ENCODE data around the gene TRPM3. TPM values are rescaled to one million over a fixed set of nuclear protein-coding genes. Genes with fewer than 3 reads are reported as not detected.

TRPM3 gene
- total and polyA plus RNA-seq, 2 of the 8 experiments (the other 6 are each of a cell fraction or from before 2014, with no cell fraction given), result 2.4 to 10.9 TPM

DNA sequence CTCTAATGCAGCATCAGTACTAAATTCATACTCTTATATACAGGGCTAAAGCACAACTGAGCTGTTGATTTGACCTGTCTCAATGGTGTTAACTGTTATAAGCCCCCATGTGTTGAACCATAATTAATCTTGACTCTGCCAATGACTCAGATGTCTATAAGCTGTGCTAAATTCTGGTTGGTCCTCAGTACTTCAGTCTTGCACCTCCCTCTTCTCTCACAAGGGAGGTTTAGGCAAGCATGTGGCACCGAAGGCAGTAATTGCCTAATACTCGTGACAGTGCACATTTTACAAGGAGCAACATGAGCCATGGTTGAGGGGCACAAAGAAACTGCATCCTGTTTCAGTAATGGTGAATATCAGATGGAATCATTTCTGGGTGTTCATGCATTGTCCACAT lies 255.9 kb downstream of the TRPM3 start:
- Histone ChIP-seq H3K9ac (replicated peaks in 1 of 4; ENCODE audit: extremely low read depth in 1 of 4, low read depth in 3 of 4, low read length in 3 of 4) (no peak overlapping the region), H3K27me3 (replicated peaks in 1 of 4; ENCODE audit: control insufficient read depth in 3 of 4, extremely low read depth in 1 of 4, insufficient read depth in 3 of 4, low read length in 3 of 4) (no peaks in the 10 kb centered on the region), H3K36me3 (ENCODE audit: control insufficient read depth in 2 of 4, insufficient read depth in 4 of 4, low read length in 3 of 4) (peaks cover 0 to 2% (median 0%) of the 10 kb centered on the region in 4 experiments; a peak in 1 of 8 replicates), H3K4me3 (ENCODE audit: extremely low read depth in 1 of 4, insufficient read depth in 2 of 4, low read depth in 3 of 4, low read length in 4 of 4) (no peak overlapping the region), H2BK120ac (replicated peaks; ENCODE audit: low read depth, low read length) (no peak overlapping the region), H3K9me3 (ENCODE audit: insufficient read depth in 2 of 2, low read depth in 1 of 2, low read length in 1 of 2) (no peaks in the 10 kb centered on the region; a peak in 1 of 4 replicates), H2BK5ac (ENCODE audit: low read depth, low read length) (no peak overlapping the region), H4K8ac (ENCODE audit: extremely low read depth, insufficient read depth, low read length) (no peak overlapping the region), H4K20me1 (replicated peaks in 1 of 2; ENCODE audit: control insufficient read depth in 1 of 2, insufficient read depth in 2 of 2, low read length in 2 of 2) (no peaks in the 10 kb centered on the region), H2BK12ac (ENCODE audit: low read depth, low read length) (no peak overlapping the region), H3K23me2 (ENCODE audit: low read depth, low read length) (no peaks in the 10 kb centered on the region), H3K23ac (ENCODE audit: insufficient read length) (no peak overlapping the region), H3K79me1 (ENCODE audit: low read depth, low read length) (no peaks in the 10 kb centered on the region), H3K56ac (replicated peaks; ENCODE audit: insufficient read length, low read depth, low read length) (no peak overlapping the region), H4K91ac (replicated peaks; ENCODE audit: insufficient read length, low read length) (no peak overlapping the region), H3K4me1 (replicated peaks in 1 of 4; ENCODE audit: control insufficient read depth in 3 of 4, insufficient read depth in 4 of 4, low read length in 3 of 4) (no peaks in the 10 kb centered on the region), H2AFZ (ENCODE audit: low read length) (no peak overlapping the region), H3K79me2 (ENCODE audit: control insufficient read depth in 1 of 2, insufficient read depth in 2 of 2, low read length in 2 of 2) (no peaks in the 10 kb centered on the region), H3K4ac (replicated peaks; ENCODE audit: insufficient read length, low read depth, low read length) (no peak overlapping the region), H2BK15ac (ENCODE audit: low read length) (no peak overlapping the region), H2BK20ac (ENCODE audit: low read length) (no peak overlapping the region), H3K14ac (ENCODE audit: insufficient read length) (no peak overlapping the region), H3K18ac (ENCODE audit: extremely low read depth, low read length) (no peak overlapping the region), H4K5ac (ENCODE audit: insufficient read length, low read depth, low read length) (no peak overlapping the region), H3K27ac (ENCODE audit: low read depth, low read length) (no peak overlapping the region; the same call in 1 of the 2 replicates), H2AK5ac (ENCODE audit: low read depth, low read length) (no peak overlapping the region), H3K4me2 (ENCODE audit: insufficient read depth in 1 of 2, low read depth in 2 of 2, low read length in 2 of 2) (no peak overlapping the region)
- 87% methylated on average over 2 of the region's 2 CpGs; no CpG with 5 or more reads in 1 of the 2 experiments for WGBS, 2 experiments (ENCODE audit: extremely low coverage in 1 of 2, insufficient coverage in 1 of 2, insufficient read length in 1 of 2, insufficient replicate concordance in 2 of 2, low coverage in 1 of 2, low lambda C conversion rate in 2 of 2, missing lambda C conversion rate in 1 of 2)
- DNase-seq (ENCODE audit: low read depth in 1 of 2, low spot score in 2 of 2) (no peak), FAIRE-seq (no peak)
- ChIA-PET CTCF (ENCODE audit: partially characterized antibody) (interaction anchor here (0.6 to 1.2 kb wide), 2 partner anchors 53 to 79 kb away, joined by 3 to 5 read pairs; no protein-coding TSS in a partner anchor), POLR2A (ENCODE audit: partially characterized antibody) (no interaction called here)
- TF ChIP-seq, protein P1, sequence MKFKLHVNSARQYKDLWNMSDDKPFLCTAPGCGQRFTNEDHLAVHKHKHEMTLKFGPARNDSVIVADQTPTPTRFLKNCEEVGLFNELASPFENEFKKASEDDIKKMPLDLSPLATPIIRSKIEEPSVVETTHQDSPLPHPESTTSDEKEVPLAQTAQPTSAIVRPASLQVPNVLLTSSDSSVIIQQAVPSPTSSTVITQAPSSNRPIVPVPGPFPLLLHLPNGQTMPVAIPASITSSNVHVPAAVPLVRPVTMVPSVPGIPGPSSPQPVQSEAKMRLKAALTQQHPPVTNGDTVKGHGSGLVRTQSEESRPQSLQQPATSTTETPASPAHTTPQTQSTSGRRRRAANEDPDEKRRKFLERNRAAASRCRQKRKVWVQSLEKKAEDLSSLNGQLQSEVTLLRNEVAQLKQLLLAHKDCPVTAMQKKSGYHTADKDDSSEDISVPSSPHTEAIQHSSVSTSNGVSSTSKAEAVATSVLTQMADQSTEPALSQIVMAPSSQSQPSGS (IDR thresholded peaks at IDR 0.05; ENCODE audit: low read length), result no peak
- TF ChIP-seq BRCA1 (IDR thresholded peaks at IDR 0.05; ENCODE audit: low read depth, low read length), result no peak

Data from H1 (cell line).